Smooth muscle cell (in vitro differentiated cells): ENCODE measurements around the gene TGFBR1. TPM values are rescaled to one million over a fixed set of nuclear protein-coding genes. Genes with fewer than 3 reads are reported as not detected.

Source experiments
- DNase-seq: peaks from one replicate; lab custom pipeline; 2025; ENCODE audit not compliant: unreplicated experiment; lab: John Stamatoyannopoulos, UW
- H2AFZ ChIP-seq: fragments of 200-600 bp; sonication (generic); 2 replicates; pipeline ENCODE4 v1.6.0; 2016; ENCODE audit warnings: antibody characterized with exemption, low read depth, mild to moderate bottlenecking
- H3F3A ChIP-seq: fragments of 200-600 bp; sonication (generic); 2 replicates; pipeline ENCODE4 v1.6.0; 2017; ENCODE audit warnings: antibody characterized with exemption, low read depth
- H3K27ac ChIP-seq: fragments of 200-600 bp; sonication (generic); 2 replicates; pipeline ENCODE4 v1.5.1; 2016; ENCODE audit warnings: low read depth, mild to moderate bottlenecking
- H3K27me3 ChIP-seq: fragments of 200-600 bp; sonication (generic); 2 replicates; pipeline ENCODE4 v1.6.1; 2016; ENCODE audit warnings: low read depth, mild to moderate bottlenecking
- H3K36me3 ChIP-seq: fragments of 200-600 bp; sonication (generic); 2 replicates; pipeline ENCODE4 v1.5.1; 2016; ENCODE audit warnings: low read depth
- H3K4me1 ChIP-seq: fragments of 200-600 bp; sonication (generic); 2 replicates; pipeline ENCODE4 v1.5.1; 2016; ENCODE audit warnings: low read depth
- H3K4me2 ChIP-seq: fragments of 200-600 bp; sonication (generic); 2 replicates; pipeline ENCODE4 v1.6.0; 2016; ENCODE audit warnings: mild to moderate bottlenecking
- H3K4me3 ChIP-seq: fragments of 200-600 bp; sonication (generic); 2 replicates; pipeline ENCODE4 v1.5.1; 2016; ENCODE audit warnings: mild to moderate bottlenecking
- H3K79me2 ChIP-seq: fragments of 200-600 bp; sonication (generic); 2 replicates; pipeline ENCODE4 v1.6.0; 2016; ENCODE audit warnings: low read depth, mild to moderate bottlenecking
- H3K9ac ChIP-seq: fragments of 200-600 bp; sonication (generic); 2 replicates; pipeline ENCODE4 v1.6.0; 2016; ENCODE audit warnings: low read depth
- H3K9me3 ChIP-seq: fragments of 200-600 bp; sonication (generic); replicated peaks from 2 replicates; pipeline ENCODE4 v1.5.1; 2016; ENCODE audit warnings: low read depth
- H4K20me1 ChIP-seq: fragments of 200-600 bp; sonication (generic); 2 replicates; pipeline ENCODE4 v1.6.0; 2016; ENCODE audit warnings: low read depth
- WGBS: methylation state at CpG from one replicate; pipeline ENCODE4 v1.1.7; 2016; ENCODE audit warnings: low lambda C conversion rate; 5-methylcytosine and 5-hydroxymethylcytosine counted together
- polyA plus RNA-seq: library from polyadenylated mRNA; unstranded; fragments of >200 nt; fragmentation: Nextera tagmentation; extraction: Ambion mirVana; gene quantifications from 2 replicates; pipeline ENCODE4 v1.2.1, GENCODE V29; 2016
- total RNA-seq: library from RNA; depleted of rRNA; stranded (reverse); fragments of >200 nt; gene quantifications from 2 replicates; pipeline ENCODE4 v1.2.3, GENCODE V29; 2014
- TF ChIP-seq, protein P1 (sequence below): fragments of 200-600 bp; sonication (generic); IDR thresholded peaks from 2 replicates; pipeline ENCODE4 v1.5.1; 2017; ENCODE audit warnings: borderline replicate concordance, mild to moderate bottlenecking, antibody characterized with exemption; ENCODE audit not compliant: insufficient read depth, poor library complexity, severe bottlenecking

The TGFBR1 gene
- total and polyA plus RNA-seq, 2 experiments from 2014 or later = 87.8 to 240 TPM

DNA sequence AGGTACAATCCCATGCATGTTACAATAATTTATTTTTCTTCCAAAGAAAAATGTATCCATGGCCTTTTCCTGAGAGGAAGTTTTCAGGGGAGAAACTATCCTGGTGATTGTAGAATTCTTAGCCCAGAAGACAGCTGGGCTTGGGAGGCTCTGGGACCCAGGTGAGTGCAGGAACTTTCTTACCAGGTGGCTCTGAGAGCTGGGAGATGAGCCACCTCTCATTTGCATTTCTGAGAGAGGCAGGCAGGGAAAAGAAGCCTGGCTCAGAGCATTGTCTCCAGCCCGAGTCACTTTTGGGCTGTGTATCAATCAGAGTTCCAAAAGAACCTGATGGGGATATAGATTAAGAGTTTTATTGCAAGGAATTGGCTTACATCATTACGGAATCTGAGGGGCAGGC is 64.2 kb downstream of the TGFBR1 start:
- WGBS = 46% methylated on average over 2 of the region's 2 CpGs
- Histone ChIP-seq H3K27ac (no peak overlapping the region), H3K79me2 (no peaks in the 10 kb centered on the region), H3K36me3 (no peaks in the 10 kb centered on the region), H3F3A (no peaks in the 10 kb centered on the region), H3K4me2 (no peak overlapping the region), H3K4me3 (no peak overlapping the region), H3K27me3 (no peaks in the 10 kb centered on the region), H3K9me3 (no peaks in the 10 kb centered on the region), H3K4me1 (peaks cover 55% of the 10 kb centered on the region), H3K9ac (no peak overlapping the region), H4K20me1 (no peaks in the 10 kb centered on the region), H2AFZ (no peak overlapping the region)
- DNase-seq = no peak
- TF ChIP-seq, protein P1, sequence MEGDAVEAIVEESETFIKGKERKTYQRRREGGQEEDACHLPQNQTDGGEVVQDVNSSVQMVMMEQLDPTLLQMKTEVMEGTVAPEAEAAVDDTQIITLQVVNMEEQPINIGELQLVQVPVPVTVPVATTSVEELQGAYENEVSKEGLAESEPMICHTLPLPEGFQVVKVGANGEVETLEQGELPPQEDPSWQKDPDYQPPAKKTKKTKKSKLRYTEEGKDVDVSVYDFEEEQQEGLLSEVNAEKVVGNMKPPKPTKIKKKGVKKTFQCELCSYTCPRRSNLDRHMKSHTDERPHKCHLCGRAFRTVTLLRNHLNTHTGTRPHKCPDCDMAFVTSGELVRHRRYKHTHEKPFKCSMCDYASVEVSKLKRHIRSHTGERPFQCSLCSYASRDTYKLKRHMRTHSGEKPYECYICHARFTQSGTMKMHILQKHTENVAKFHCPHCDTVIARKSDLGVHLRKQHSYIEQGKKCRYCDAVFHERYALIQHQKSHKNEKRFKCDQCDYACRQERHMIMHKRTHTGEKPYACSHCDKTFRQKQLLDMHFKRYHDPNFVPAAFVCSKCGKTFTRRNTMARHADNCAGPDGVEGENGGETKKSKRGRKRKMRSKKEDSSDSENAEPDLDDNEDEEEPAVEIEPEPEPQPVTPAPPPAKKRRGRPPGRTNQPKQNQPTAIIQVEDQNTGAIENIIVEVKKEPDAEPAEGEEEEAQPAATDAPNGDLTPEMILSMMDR = no peak

DNA sequence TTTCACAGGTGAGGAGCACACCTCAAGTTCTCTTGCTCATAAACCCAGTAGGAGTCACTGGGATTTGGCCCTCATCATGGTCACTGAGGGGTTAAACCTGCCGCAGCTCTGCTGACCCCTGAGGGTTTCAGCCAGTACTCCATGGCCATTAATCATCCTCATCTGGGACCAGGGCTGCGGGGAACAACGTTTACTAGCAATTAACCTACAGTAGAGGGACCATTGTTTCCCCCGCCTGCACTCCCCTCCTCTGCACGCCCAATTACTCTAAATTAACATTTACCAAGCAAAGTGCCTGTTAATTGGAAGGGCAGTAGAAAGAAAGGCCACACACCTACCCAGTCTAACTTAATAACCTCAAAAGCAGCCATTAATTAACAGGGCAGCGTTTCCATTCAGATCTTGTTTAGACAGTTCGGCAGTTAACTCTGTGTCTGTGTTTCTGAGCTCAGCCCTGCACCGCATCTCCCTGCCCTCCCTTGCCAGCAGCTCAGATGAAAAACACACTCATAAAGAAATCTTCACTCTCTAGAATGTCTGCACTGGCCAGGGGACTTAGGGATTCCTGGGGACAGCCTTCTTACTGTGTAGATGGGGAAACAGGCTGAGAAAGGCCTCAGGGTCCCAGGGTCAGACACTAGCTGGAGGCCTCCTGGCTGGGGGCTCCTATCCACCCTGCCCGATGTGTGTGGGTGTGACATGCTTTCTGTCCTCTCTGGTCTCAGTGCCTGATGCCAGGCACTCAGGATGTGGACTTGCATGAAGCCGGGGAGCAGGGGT is 65.3 kb downstream of the TGFBR1 start:
- Histone ChIP-seq H4K20me1 (no peaks in the 10 kb centered on the region), H3K4me3 (no peak overlapping the region), H3K4me1 (peaks cover 58% of the 10 kb centered on the region), H3F3A (no peaks in the 10 kb centered on the region), H3K36me3 (no peaks in the 10 kb centered on the region), H3K9ac (no peak overlapping the region), H3K27me3 (no peaks in the 10 kb centered on the region), H2AFZ (no peak overlapping the region), H3K79me2 (no peaks in the 10 kb centered on the region), H3K9me3 (no peaks in the 10 kb centered on the region), H3K27ac (no peak overlapping the region), H3K4me2 (peak overlapping the region; percentile 54)
- 16% methylated on average over 10 of the region's 10 CpGs for WGBS
- TF ChIP-seq, protein P1 = no peak
- DNase-seq = no peak

DNA sequence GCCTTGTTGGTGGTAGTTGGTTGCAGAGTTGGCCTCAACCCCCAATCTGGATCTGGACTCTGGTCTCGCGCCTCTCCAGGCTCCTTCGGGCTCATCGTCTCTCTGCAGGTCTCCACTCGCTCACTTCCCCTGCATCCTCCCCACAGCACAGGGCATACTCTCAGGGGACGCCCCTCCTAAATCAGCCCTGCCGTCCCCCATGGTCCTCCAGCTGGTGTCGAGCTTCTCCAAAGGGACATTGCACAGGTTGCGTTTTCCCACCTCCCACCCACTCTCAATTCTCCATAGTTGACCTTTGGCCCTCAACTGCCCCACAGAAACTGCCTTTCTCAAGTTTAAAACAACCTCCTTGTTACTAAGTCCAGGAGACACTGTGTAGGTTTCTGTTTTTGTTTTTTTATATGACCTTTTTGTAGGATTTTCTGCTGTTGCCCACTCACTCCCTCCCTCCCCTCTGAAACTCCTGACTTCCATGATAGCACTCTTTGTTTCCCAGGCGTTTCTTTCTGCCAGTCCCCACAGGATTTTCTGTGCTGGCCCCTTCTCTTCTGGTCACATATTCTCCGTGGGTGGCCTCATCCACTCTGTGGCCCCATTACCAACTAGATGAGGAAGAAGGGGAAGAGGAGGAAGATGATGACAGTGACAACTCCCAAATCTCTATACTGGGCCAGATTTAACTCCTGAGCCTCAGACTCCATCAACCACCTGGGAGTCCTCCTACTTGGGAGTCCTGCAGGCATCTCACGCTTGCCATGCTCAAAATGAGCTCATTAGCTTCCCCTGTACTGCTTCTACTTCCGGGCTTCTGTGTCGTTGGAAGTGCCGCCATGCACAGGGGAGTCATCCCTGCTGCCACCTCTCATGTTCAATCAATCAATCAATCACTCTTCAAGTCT is 66.6 kb downstream of the TGFBR1 start:
- no peak overlapping the region for H2AFZ ChIP-seq
- H3K4me3 ChIP-seq = no peak overlapping the region
- no peak overlapping the region for H3K27ac ChIP-seq
- TF ChIP-seq, protein P1 = no peak
- no peak overlapping the region for H3K9ac ChIP-seq
- WGBS = 91% methylated on average over 15 of the region's 15 CpGs
- no peak for DNase-seq
- H4K20me1 ChIP-seq = no peaks in the 10 kb centered on the region
- H3K9me3 ChIP-seq = no peaks in the 10 kb centered on the region
- H3K79me2 ChIP-seq = no peaks in the 10 kb centered on the region
- H3F3A ChIP-seq = no peaks in the 10 kb centered on the region
- H3K36me3 ChIP-seq = no peaks in the 10 kb centered on the region
- H3K27me3 ChIP-seq = no peaks in the 10 kb centered on the region
- peaks cover 63% of the 10 kb centered on the region for H3K4me1 ChIP-seq
- H3K4me2 ChIP-seq = no peak overlapping the region
